OCI-LY7 (cell line): ENCODE data around the gene NAGLU. TPM values are rescaled to one million over a fixed set of nuclear protein-coding genes. Genes with fewer than 3 reads are reported as not detected.
A peak's percentile ranks its signal among the peaks of the same experiment; 100 is the strongest.

ENCODE experiments used
- BruUV-seq: library from RNA; stranded (reverse); fragments of 400-500 nt; replicated peaks from 2 replicates; lab custom pipeline; 2021; lab: Mats Ljungman, UMichigan
- CTCF ChIA-PET: fragments of 300-600 bp; sonication (Branson Sonifier 250); formaldehyde crosslinking; loops from one replicate; lab custom pipeline; 2022; ENCODE audit warnings: antibody characterized with exemption; ENCODE audit not compliant: unreplicated experiment; lab: Charles Lee
- POLR2A ChIA-PET: fragments of 300-600 bp; sonication (Branson Sonifier 250); formaldehyde crosslinking; loops from one replicate; lab custom pipeline; 2022; ENCODE audit warnings: antibody characterized with exemption; lab: Charles Lee
- DNase-seq: peaks from one replicate; pipeline ENCODE4 v3.0.0-alpha.2; 2015; ENCODE audit warnings: low spot score
- H2AFZ ChIP-seq: fragments of 200-600 bp; sonication (generic), shearing (Covaris generic); 2 replicates; pipeline ENCODE4 v1.6.1; 2014; ENCODE audit warnings: mild to moderate bottlenecking, antibody characterized with exemption, low read length, moderate library complexity
- H3K27ac ChIP-seq: fragments of 200-600 bp; sonication (generic); 2 replicates; pipeline ENCODE4 v1.5.1; 2014; ENCODE audit warnings: mixed run types, low read depth, mild to moderate bottlenecking, moderate library complexity, low read length, inconsistent platforms; ENCODE audit not compliant: poor library complexity, severe bottlenecking
- H3K36me3 ChIP-seq: fragments of 200-600 bp; sonication (generic); 2 replicates; pipeline ENCODE4 v1.6.1; 2014; ENCODE audit warnings: mild to moderate bottlenecking, antibody characterized with exemption, low read length, moderate library complexity, mixed read lengths; ENCODE audit not compliant: insufficient read depth
- H3K4me1 ChIP-seq: fragments of 200-600 bp; sonication (generic); 2 replicates; pipeline ENCODE4 v1.5.1; 2014; ENCODE audit warnings: mild to moderate bottlenecking, low read length; ENCODE audit not compliant: insufficient read depth, poor library complexity, severe bottlenecking
- H3K4me2 ChIP-seq: fragments of 200-600 bp; sonication (generic); 2 replicates; pipeline ENCODE4 v1.6.1; 2014; ENCODE audit warnings: mild to moderate bottlenecking, low read length
- H3K4me3 ChIP-seq: fragments of 200-600 bp; sonication (generic); 2 replicates; pipeline ENCODE4 v1.5.1; 2014; ENCODE audit warnings: mild to moderate bottlenecking, low read depth, low read length; ENCODE audit not compliant: poor library complexity, severe bottlenecking
- H3K79me2 ChIP-seq: fragments of 200-600 bp; sonication (generic); 2 replicates; pipeline ENCODE4 v1.6.1; 2016; ENCODE audit warnings: low read depth, mild to moderate bottlenecking, low read length, moderate library complexity, mixed read lengths; ENCODE audit not compliant: insufficient read depth
- H3K9me2 ChIP-seq: fragments of 200-600 bp; sonication (generic); 2 replicates; pipeline ENCODE4 v1.6.1; 2016; ENCODE audit warnings: mild to moderate bottlenecking, low read length, mixed read lengths; ENCODE audit not compliant: insufficient read depth
- H3K9me3 ChIP-seq: fragments of 200-600 bp; sonication (generic); 2 replicates; pipeline ENCODE4 v1.6.1; 2014; ENCODE audit warnings: mild to moderate bottlenecking, mixed run types, low read length, mixed read lengths
- H4K20me1 ChIP-seq: fragments of 200-600 bp; sonication (generic); 2 replicates; pipeline ENCODE4 v1.6.1; 2014; ENCODE audit warnings: mild to moderate bottlenecking, antibody characterized with exemption, low read length, moderate library complexity, mixed read lengths; ENCODE audit not compliant: insufficient read depth
- EZH2phosphoT487 ChIP-seq: fragments of 200-600 bp; sonication (generic); IDR thresholded peaks from 2 replicates; pipeline ENCODE4 v1.6.1; 2018; ENCODE audit warnings: low read depth, borderline replicate concordance, mild to moderate bottlenecking, mixed run types, antibody characterized with exemption, low read length, moderate library complexity, mixed read lengths
- intact Hi-C: fragments of 100-400 bp; cut with micrococcal nuclease; formaldehyde crosslinking; loops from one replicate; pipeline ENCODE4 v1.10.0; 2022; ENCODE audit not compliant: unreplicated experiment
- total RNA-seq, 2 experiments: library from RNA; depleted of rRNA in 1 of 2; stranded (reverse); fragments of >200 nt in 1 of 2; shearing (Covaris generic) in 1 of 2; gene quantifications; 2 replicates each; pipeline ENCODE4 v1.2.3, GENCODE V29; 2014 to 2022
- TF ChIP-seq, protein P1 (sequence below): fragments of 200-600 bp; sonication (generic); conservative IDR thresholded peaks from 2 replicates; pipeline ENCODE4 v1.5.1; 2014; ENCODE audit warnings: mild to moderate bottlenecking, antibody characterized with exemption, low read length, moderate library complexity, mixed read lengths

Gene NAGLU
- total RNA-seq, 2 experiments from 2014 or later: 37.6 to 42.8 TPM

DNA sequence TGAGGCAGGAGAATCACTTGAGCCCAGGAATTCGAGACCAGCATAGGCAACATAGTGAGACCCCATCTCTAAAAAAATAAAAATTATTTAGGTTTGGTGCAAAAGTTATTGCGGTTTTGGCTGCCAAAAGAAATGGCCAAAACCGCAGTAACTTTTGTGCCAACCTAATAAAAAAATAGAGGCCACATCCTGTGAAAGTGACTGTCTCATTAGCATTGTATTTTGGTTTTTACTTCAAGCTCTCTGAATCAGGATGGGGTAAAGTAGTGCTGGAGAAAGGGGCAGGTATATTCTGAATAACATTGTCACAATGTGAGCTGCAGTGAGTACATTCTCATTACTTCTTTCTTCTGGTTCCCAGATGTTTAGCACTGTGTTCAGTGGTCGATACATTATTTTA, 41.4 kb upstream of the NAGLU start:
- intact Hi-C loops: no loop called here
- Histone ChIP-seq H3K9me3 (no peaks in the 10 kb centered on the region), H3K79me2 (no peaks in the 10 kb centered on the region), H3K4me1 (no peaks in the 10 kb centered on the region), H3K4me2 (no peak overlapping the region), H3K27ac (no peak overlapping the region), H3K4me3 (no peak overlapping the region), H3K9me2 (no peaks in the 10 kb centered on the region), H3K36me3 (peaks cover 57% of the 10 kb centered on the region), H4K20me1 (no peaks in the 10 kb centered on the region), H2AFZ (no peak overlapping the region)
- no peak for DNase-seq
- TF ChIP-seq EZH2phosphoT487: no peak
- TF ChIP-seq, protein P1, sequence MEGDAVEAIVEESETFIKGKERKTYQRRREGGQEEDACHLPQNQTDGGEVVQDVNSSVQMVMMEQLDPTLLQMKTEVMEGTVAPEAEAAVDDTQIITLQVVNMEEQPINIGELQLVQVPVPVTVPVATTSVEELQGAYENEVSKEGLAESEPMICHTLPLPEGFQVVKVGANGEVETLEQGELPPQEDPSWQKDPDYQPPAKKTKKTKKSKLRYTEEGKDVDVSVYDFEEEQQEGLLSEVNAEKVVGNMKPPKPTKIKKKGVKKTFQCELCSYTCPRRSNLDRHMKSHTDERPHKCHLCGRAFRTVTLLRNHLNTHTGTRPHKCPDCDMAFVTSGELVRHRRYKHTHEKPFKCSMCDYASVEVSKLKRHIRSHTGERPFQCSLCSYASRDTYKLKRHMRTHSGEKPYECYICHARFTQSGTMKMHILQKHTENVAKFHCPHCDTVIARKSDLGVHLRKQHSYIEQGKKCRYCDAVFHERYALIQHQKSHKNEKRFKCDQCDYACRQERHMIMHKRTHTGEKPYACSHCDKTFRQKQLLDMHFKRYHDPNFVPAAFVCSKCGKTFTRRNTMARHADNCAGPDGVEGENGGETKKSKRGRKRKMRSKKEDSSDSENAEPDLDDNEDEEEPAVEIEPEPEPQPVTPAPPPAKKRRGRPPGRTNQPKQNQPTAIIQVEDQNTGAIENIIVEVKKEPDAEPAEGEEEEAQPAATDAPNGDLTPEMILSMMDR: no peak
- BruUV-seq: TSS peak; percentile 55
- CTCF ChIA-PET: no interaction called here
- POLR2A ChIA-PET: no interaction called here

DNA sequence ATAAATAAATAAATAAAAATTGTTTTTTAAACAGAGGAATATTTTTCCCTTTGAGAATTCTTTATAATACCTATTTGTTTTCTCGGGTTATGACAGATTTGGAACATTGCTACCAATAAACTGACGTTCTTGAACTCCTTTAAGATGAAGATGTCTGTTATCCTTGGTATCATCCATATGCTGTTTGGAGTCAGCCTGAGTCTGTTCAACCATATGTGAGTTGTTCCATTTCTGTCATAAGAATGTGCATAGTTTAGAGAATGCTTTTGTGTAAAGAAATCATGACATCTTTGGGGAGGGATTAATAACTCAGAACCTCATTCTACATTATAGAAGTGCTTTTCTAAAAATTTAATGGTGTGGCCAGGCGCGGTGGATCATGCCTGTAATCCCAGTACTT, 37.2 kb upstream of the NAGLU start:
- no peak for TF ChIP-seq EZH2phosphoT487
- TF ChIP-seq, protein P1: no peak
- intact Hi-C loops: no loop called here
- Histone ChIP-seq H3K27ac (no peak overlapping the region), H3K9me3 (no peaks in the 10 kb centered on the region), H3K4me1 (no peaks in the 10 kb centered on the region), H3K4me3 (no peak overlapping the region), H4K20me1 (no peaks in the 10 kb centered on the region), H3K36me3 (peaks cover 60% of the 10 kb centered on the region), H3K79me2 (no peaks in the 10 kb centered on the region), H3K9me2 (no peaks in the 10 kb centered on the region), H2AFZ (no peak overlapping the region), H3K4me2 (no peak overlapping the region)
- ChIA-PET POLR2A (no interaction called here), CTCF (no interaction called here)
- no peak for DNase-seq
- BruUV-seq: no TSS peak

DNA sequence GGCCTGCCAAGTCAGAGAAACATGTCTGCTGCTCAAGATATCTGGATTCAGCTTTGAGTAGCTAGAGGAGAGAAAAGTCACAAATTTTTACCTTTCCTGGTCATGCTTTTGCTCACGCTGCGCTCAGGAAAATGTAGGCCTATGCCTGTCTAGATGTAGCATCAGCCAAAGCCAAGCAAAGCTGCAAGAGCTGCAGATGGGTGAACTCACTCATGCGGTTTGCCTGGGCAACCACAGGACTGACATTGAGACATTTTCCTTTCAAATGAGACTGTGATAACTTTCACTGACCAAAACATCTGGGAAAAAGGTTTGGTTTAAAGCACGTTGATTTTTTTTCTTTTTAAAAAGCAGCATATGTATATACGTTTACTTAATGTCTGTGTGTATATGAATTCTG, 34.0 kb upstream of the NAGLU start:
- no peak overlapping the region for H2AFZ ChIP-seq
- H4K20me1 ChIP-seq: no peaks in the 10 kb centered on the region
- H3K79me2 ChIP-seq: no peaks in the 10 kb centered on the region
- ChIA-PET CTCF (no interaction called here), POLR2A (no interaction called here)
- H3K9me3 ChIP-seq: no peaks in the 10 kb centered on the region
- no peak for DNase-seq
- no TSS peak for BruUV-seq
- H3K36me3 ChIP-seq: peaks cover 36% of the 10 kb centered on the region
- H3K9me2 ChIP-seq: no peaks in the 10 kb centered on the region
- H3K4me3 ChIP-seq: no peak overlapping the region
- intact Hi-C loops: no loop called here
- H3K27ac ChIP-seq: no peak overlapping the region
- H3K4me1 ChIP-seq: no peaks in the 10 kb centered on the region
- TF ChIP-seq, protein P1: no peak
- no peak for TF ChIP-seq EZH2phosphoT487
- H3K4me2 ChIP-seq: no peak overlapping the region
